SIG-M5 (cell line): ENCODE results near the gene KCTD17.
"Not testable (repeated sequence)": the region's sequence is repeated elsewhere in the genome, so short reads cannot be mapped to it uniquely, and the experiment has no call there.

Experiments used
- DNase-seq: peaks from one replicate; lab custom pipeline; 2025; lab: John Stamatoyannopoulos, UW

KCTD17 gene

DNA sequence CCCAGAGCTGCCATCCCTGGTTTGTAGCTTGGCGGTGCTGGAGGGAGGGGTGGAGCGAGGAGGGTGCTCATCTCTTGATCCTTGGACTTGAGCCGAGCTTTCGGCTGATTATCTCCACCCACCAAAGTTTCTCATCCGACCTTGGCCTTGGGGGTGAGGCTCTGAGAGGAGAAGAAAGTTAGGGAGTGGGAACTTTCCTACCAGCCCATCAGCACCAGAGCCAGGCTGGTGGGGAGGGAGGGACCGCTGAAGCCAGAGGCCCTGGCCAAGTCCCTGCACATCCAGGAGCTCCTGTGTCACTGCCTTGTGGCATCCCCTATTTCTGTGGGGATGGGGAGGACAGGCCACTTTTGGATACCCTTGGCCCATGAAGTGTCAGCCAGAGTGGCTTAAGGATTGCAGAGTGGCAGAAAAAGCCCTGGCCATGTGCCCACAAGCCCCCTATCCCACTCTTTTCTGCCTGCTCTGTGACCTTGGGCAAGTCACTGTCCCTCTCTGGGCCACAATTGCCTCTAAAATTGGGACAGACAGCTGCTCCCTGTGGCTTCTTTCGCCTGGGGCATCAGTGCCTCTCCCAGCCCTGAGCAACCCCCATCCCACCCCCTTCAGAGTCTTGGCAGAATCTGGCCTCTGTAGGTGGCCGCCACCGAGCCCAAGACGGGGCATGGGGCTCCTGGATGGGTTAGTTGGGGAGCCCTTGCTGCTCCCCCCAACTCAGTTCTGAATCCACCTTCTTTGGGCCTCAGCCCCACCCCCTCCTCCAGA, 10.3 kb downstream of the KCTD17 start:
- DNase-seq: no peak

DNA sequence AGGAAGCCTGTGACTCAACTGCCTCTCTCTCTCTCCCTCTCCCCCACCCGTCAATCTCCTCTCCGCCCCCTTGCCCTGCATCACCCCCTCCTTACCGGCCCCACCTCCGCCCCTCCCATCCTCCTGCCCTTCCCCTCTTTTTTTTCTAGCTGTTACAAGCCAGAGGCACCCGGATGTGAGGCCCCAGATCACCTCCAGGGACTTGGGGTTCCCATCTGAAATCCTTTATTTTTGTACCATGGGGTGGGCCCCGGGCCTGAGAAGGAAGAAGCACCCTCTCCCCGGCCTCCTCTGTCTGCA, 10.8 kb downstream of the KCTD17 start:
- no peak for DNase-seq

DNA sequence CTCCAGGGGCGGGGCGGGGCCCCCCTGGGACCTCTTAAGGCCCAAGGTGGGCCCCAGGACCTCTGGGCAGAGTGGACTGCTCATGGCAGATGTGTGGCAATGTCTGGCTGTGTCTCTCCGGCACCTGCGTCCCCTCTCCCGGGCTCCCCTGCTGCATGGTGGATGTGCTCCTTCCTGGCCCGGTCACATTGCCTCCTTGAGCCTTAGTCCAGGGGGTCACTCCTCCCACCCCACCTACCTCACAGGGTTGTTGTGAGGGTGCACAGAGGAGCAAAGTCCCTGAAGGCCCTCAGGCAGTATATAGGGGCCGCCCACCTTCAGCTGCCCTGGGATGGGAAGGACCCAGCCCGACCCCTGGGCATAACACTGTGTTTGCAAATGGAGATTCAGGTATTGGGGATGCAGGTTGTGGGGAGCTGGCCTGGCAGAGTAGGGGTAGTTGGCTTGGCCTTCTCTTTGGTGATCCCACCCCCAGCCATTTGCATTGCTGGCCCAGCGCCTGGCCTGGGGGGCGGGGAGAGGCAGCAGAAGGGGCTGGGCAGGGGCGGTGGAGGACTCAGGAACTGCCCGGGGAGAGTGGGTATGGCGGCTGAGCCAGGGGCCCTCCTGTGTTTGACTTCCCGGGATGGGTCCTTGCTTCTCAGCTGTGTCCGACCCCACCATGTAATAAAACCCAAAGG, 11.3 kb downstream of the KCTD17 start:
- no peak for DNase-seq

DNA sequence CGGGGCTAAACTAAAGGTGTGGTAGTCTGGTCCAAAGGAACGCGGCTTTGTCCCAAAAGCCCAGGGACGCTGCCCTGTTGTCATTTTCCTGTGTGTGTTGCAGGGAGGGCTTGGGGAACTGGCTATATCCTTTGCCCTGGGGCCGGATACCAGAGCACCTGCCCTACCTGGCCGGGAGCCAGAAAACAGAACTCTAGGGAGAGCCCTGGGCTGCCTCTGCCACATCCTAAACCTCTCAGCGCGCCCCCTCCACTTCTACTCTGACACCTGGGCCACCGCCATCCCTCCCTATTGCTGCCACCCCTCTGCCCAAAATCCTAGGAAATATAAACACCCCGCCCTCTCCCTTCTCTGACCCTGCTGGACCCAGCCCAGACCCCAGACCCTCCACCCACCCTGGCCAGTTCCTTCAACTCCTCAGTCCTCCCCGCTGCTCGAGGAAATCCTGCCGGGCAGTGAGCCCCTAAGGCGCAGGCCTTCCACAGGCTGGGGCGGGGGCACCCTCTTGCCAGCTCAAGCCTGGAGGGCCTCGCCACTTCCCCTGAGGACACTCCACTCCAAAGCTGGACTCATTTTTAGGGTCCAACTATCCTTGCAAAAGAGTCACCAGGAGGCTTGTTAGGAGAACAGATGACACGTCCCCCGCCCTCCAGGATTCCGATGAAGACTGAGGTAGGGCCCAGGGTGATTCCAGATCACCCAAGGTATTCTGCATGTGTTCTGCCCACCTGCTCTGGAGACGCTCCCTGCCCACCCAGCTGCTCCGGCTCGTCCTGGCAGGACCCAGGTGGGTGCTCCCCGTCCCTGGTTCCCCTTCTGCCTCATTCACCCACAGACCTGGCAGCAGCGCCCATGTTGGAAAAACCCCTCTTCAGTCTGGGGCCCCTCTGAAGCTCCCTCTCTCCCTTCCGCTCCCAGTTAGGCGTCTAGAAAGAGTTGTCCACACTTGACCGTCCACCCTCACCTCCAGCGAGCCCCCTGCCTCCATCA, 12.2 kb downstream of the KCTD17 start:
- no peak for DNase-seq

DNA sequence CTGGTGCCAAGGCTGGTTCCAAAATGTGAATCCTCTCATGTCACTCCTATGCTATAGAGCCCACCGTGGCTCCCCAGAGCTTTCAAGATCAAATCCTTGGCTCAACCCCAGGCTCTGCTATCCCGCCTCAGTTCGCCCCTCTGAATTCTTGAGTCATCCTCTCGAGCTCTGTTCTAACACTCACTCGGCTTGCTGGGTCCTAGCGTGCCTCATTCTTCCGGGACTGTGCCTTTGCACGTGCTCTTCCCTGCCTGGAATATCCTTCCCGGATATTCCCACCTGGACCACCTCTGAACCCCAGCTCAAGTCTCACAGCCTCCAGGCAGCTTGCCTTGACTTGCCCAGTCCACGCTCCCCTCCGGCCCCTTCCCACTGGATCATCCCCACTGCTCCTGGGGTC, 13.0 kb downstream of the KCTD17 start:
- DNase-seq: no peak

DNA sequence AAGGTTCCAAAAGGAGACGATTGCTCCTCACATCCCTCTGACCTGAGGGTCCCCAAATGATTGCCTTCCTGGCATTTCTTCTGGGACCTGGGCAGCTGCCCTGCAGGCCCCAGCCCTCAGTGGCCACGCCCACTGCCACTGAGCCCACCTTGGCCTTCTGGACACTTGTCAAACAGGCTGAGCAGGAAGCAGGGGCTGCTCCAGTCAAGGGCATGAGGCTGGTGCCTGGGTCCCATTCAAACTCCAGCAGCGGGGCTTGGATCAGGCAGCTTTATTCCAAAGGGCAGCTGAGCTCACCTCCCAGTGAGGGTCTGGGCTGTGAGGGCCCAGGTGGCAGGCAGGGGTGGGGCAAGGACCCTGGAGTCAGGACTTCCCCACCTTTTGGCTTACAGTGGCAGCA, 13.6 kb downstream of the KCTD17 start:
- no peak for DNase-seq

DNA sequence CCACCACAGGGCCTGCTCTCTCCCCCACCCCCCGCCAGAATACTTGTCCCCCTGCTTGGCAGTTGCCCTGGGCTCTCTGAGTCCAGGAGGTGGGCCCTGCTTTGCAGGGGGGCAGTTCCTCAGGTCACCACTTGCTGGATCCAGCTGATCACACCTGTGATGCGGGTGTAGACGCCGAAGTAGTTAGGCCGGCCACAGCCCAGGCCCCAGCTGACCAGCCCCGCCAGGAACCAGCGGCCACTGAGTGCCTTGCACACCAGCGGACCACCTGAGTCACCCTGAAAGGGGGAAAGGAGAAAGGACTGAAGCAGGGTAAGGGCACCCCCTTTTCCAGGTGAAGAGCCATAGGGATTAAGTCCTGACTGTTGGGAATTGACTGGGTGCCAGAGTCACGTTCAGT, 14.4 kb downstream of the KCTD17 start:
- DNase-seq: no peak

DNA sequence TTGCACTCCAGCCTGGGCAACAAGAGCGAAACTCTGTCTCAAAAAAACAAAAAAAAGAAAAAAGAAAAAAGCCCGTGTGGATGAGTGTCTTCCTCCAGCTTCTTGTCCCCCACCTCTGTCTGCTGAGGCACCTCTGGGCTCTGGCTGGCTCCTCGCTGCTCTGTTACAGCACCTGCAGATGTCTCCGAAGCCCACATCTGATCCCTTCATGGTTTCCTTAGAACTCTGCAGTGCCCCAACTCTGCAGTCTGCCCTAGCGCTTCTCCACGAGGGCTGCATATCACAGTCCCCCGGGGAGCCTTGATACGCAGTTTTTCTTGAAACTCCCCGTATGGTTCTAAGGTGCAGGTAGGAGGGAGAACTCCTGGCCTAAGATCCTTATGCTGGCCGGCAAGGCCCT, 15.9 kb downstream of the KCTD17 start:
- DNase-seq: no peak

DNA sequence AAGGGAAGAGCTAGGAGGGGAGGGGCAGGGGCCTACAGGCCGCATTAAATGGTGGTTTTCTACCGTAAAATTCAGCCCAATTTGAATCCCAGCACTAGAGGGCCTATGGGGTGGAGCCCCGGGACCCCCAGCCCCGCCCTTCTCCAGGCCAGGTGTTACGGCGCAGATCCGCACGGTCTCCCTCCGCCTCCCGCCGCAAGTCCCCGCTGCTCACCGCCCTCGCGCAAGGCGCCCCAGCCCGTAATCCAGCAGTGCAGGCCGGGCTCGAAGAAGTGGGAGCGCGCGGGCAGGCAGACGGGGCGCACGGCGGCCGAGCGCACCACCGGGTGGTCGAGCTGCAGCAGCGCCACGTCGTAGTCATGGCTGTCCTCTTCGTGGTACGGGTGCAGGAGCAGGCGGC, 17.3 kb downstream of the KCTD17 start:
- no peak for DNase-seq

DNA sequence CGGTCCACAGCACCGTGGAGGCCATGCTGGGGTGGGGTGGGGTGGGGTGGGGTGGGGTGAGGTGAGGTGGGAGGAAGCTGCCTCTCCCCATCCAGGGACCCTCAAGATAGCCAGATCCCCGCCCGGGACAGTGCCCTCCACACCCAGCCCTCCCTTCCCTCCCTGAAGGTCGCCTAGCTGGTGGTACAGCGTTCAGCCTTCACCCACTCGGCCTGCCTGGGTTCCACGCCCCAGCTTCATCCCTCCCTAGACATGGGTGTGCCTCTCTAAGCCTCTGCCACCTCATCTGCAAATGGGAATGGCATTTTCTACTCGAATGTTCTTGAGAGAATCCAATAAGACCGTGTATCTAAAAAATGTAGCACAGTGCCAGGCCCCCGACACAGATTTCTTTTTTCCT, 17.8 kb downstream of the KCTD17 start:
- DNase-seq: no peak

DNA sequence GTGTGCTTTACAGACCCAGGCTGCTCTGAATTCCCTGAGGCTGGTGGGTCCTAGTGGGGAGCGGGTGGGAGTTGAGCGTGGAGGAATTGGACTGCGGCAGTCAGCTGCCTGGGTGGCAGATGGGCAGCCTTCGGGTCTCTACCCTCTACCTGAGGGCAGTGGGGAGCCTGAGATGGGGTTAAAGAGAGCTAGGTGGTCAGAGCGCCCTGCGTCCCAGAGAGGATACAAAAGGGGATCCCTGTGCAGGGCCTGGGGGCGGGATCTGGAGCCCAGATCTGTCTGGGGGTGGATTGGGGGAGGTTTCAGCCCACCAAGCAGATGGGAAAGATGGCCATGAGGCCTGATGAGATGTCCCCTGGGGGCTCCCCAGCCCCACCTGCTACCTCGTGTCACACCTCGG, 18.2 kb downstream of the KCTD17 start:
- DNase-seq: no peak

DNA sequence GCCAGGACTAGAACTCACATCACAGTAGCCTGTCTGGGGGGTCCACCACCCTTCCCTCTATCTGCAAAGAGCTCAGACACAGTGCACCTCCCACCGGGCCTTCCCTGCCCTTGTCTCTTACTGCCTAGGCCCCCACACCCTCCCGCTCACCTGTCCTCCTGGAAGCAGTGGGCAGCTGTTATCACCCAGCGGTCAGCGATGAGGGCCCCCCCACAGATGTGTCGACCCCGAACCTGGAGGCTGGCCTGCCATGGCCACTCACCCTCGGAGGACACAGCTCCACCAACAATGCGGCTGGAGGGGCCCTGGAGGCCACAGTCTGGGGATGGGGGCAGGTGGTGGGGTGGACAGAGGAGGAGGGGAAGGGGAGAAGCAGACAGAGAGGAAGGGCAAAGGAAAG, 18.8 kb downstream of the KCTD17 start:
- no peak for DNase-seq

DNA sequence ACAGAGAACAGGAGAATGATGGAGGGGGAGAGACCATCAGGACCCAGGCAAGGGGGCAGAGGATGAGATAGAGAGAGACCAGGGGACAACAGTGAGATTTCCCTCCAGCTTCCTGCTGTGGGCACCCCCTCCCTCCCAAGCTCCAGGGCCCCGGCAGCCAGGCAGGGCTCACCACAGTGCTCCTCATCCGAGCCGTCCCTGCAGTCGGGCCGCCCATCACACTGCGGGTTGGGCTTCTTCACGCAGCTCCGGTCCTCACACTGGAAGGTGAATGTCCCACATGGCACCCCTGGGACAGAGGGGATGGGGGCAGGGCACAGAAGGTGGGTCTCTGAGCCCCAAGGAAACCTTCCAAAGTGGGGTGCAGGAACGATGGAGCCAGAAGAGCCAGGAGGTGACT, 19.2 kb downstream of the KCTD17 start:
- no peak for DNase-seq

DNA sequence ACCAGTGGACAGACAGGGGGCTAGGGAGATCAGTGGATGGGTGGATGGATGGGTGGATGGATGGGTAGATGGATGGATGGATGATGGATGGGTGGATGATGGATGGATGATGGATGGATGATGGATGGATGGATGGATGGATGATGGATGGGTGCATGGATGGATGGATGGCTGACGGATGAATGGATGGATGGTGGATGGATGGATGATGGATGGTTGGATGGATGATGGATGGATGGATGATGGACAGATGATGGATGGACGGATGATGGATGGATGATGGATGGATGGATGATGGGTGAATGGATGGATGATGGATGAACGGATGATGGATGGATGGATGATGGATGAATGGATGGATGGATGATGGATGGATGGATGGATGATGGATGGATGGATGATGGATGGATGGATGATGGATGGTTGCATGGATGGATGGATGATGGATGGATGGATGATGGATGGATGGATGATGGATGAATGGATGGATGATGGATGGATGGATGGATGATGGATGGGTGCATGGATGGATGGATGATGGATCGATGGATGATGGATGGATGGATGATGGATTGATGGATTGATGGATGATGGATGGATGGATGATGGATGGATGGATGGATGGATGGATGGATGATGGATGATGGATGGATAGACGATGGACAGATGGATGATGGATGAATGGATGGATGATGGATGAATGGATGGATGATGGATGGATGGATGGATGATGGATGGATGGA, 20.5 kb downstream of the KCTD17 start:
- not testable (repeated sequence) for DNase-seq

DNA sequence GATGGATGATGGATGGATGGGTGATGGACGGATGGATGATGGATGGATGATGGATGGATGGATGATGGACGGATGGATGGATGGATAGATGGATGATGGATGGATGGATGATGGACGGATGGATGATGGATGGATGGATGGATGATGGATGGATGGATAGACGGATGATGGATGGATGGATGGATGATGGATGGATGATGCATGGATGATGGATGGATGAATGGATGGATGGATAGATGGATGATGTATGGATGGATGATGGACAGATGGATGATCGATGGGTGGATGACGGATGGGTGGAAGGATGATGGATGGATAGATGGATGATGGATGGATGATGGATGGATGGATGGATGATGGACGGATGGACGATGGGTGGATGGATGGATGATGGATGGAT, 21.1 kb downstream of the KCTD17 start:
- DNase-seq: no peak

DNA sequence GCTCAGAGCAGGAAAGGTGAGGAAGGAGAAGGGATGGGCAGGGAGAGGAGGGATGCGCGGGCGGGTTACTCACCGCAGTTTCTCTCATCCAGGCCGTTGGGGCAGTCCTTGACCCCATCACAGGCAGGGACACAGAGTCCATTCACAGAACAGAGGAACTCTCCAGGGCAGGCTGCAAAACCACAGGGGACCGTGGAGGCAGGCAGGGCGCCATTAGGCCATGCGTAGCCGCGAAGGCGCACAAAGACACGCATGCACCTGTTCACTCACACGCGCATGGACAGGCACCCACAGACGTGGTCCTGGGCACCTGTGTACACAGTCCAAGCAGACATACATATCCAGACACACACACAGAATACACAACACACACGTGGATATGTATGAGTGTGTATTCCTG, 23.0 kb downstream of the KCTD17 start:
- no peak for DNase-seq

DNA sequence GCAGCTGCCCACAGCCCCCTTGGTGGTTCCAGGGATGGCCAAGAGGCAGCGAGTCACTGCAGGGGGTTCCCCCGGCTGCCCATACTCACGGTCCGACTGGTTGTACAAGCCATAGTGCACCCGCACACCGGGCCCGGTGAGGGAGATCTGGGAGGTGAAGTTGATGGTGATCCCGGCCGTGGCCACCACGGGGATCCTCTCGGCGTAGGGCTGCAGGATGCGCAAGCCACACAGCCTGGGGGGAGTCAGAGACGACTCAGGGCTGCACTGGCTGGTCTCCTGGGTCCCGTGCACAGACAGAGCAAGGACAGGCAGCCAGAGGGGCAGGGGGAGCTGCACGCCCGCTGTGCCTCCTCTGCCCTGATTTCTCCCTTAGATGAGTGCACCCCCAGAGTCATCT, 23.5 kb downstream of the KCTD17 start:
- no peak for DNase-seq

DNA sequence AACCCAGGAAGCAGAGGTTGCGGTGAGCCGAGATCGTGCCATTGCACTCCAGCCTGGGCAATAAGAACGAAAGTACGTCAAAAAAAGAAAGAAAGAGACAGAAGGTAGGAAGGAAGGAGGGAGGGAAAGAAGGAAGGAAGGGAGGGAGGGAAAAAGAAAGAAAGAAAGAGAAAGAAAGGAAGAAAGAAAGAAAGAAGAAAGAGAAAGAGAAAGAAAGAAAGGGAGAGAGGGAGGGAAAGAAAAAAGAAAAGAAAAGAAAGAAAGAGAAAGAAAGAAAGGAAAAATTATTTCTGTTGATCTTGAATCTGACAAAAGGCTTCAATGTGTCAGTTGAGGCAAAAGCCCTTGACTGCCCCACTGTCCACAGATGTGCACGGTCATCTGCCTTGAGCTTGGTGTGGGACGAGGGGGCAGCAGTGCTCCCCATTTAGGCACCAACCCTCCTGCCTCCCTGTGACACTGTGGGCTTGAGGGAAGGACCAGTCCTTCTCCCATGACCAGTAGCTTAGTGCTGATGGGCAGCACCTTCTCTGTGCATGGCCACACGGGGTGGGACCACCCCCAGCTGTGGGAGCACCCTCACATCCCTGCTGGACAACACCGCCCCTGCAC, 24.4 kb downstream of the KCTD17 start:
- DNase-seq: no peak

DNA sequence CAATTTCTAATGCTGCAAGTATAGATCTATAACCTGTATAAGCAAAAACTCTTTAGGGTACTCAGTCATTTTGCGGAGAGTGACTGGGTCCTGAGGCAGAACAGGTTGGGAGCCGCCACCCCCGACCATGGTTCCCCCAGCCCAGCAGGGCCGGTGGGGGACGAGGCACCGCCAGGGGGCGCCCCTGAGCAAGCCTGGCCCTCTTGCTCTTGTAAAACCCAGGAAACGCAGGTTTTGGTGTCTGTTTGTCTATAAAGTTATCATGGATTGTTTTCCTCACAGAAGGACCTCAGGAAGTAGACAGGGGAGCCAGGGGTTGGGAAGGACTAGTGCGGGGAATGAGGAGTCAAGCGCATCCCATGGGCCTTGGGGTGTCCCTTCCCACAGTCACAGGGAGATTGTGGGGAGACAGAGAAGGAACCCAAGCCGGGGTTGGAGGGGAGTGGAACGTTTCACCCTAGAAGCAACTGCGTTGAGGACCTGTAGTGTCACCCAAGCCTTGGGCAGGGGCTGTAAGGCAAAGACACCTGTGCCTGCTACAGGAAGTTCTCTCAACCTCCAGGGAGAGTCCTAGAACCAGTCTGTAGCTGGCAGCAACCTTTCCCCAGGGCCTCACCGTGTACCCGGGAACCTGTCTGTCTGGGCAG, 26.4 kb downstream of the KCTD17 start:
- DNase-seq: no peak

DNA sequence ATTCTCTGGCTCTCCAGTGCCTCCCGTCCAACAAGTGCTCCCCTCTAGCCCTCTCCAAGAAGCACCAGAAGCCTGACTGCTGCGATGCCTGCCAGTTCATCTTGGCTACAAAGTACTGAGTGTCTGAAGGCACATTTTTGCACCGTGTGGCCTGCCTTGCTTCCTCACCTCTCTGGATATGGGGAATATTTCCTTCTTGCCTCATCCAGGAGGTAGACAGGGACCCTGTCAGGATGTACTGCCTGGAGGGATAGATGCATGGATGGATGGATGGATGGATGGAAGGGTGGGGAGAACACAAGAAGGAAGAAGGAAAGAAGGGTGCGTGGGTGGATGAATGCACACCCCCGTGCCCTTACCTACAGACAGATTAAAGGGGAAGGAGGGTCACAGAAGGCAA, 27.6 kb downstream of the KCTD17 start:
- no peak for DNase-seq

DNA sequence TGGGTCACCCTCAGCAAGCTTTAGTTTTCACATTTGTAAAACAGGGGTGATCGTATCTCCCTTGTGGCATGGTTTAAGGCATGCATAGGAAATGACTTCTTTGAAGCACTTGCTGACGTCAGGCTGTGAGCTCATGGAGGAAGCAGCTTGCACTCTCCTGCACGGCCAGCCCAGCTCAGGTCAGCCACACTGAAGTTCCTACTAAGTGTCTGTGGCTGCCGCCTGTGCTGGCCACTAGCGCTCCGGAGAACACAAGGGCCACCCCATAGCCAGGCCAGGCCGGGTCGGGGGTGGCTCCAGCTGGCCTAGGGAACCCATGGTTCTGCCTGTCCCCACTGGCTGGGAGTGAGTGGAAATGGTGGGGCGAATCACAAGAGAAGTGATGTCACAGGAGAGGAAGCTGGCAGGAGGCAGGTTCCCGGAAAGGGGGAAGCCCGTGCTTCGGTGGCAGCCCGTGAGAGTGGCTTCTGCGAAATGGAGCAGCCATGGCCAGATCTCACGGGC, 28.2 kb downstream of the KCTD17 start:
- no peak for DNase-seq
